ENCODE results near the gene ANKRD61.
A peak's percentile ranks its signal among the peaks of the same experiment; 100 is the strongest.

ANKRD61 gene

GRCh38 chr7:6026011-6026819 is 5.0 kb upstream of the ANKRD61 start:
- peak; percentile 49 for TF ChIP-seq CTCF (conservative IDR thresholded peaks at IDR 0.05; ENCODE audit: low read depth, low read length)
- no peak for DNase-seq (ENCODE audit: low read depth)
- H3K4me3 ChIP-seq (ENCODE audit: low read length) = no peak overlapping the region

- no peak for TF ChIP-seq CTCF (conservative IDR thresholded peaks at IDR 0.05; ENCODE audit: low read depth, low read length)
- no peak overlapping the region for H3K4me3 ChIP-seq (ENCODE audit: low read length)
- DNase-seq (ENCODE audit: low read depth) = no peak
These were observed 4.3 kb upstream of the ANKRD61 start for GRCh38 chr7:6026820-6027311.

GRCh38 chr7:6027806-6028365 is 3.3 kb upstream of the ANKRD61 start:
- no peak for TF ChIP-seq CTCF (conservative IDR thresholded peaks at IDR 0.05; ENCODE audit: low read depth, low read length)
- DNase-seq (ENCODE audit: low read depth) = no peak
- no peak overlapping the region for H3K4me3 ChIP-seq (ENCODE audit: low read length)

GRCh38 chr7:6028563-6028962 is 2.6 kb upstream of the ANKRD61 start:
- H3K4me3 ChIP-seq (ENCODE audit: low read length) = no peak overlapping the region
- TF ChIP-seq CTCF (conservative IDR thresholded peaks at IDR 0.05; ENCODE audit: low read depth, low read length) = no peak
- DNase-seq (ENCODE audit: low read depth) = no peak

- no peak for DNase-seq (ENCODE audit: low read depth)
- no peak overlapping the region for H3K4me3 ChIP-seq (ENCODE audit: low read length)
- TF ChIP-seq CTCF (conservative IDR thresholded peaks at IDR 0.05; ENCODE audit: low read depth, low read length) = no peak
These were observed 391 bp downstream of the ANKRD61 start for GRCh38 chr7:6031567-6031966.

GRCh38 chr7:6032167-6032566 is 991 bp downstream of the ANKRD61 start:
- no peak overlapping the region for H3K4me3 ChIP-seq (ENCODE audit: low read length)
- no peak for TF ChIP-seq CTCF (conservative IDR thresholded peaks at IDR 0.05; ENCODE audit: low read depth, low read length)
- no peak for DNase-seq (ENCODE audit: low read depth)

DNA sequence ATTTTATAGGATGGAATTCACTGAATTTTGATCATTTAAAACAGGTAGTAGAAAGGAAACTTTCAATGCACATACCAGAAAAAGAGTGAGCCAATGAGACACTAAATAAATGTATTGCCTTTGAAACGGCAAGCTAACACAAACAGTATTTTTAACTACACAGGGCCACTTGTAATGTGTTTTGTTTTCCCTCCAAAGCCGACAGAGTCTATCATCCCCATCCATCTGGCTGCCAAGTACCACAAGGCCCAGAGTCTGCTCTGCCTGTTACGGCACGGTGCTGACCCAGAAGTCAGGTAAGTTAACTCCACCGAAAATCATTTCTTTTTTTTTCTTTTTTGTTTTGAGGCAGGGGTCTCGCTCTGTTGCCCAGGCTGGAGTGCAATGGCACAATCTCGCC is 1.5 kb downstream of the ANKRD61 start:
- no peak for TF ChIP-seq CTCF (conservative IDR thresholded peaks at IDR 0.05; ENCODE audit: low read depth, low read length)
- H3K4me3 ChIP-seq (ENCODE audit: low read length) = no peak overlapping the region

More for the DNA sequence above, 1.5 kb downstream of the ANKRD61 start:
- DNase-seq (ENCODE audit: low read depth) = no peak

All from retinal pigment epithelial cell (primary cell).